ENCODE results near the gene TRIM36. TPM values are rescaled to one million over a fixed set of nuclear protein-coding genes. Genes with fewer than 3 reads are reported as not detected.

The TRIM36 gene
- total RNA-seq, 4 donors from 2014 or later = 0.81 to 9.7 (median 2.7) TPM

GRCh38 chr5:115124741-115125140, 45.0 kb downstream of the TRIM36 start:
- no peak for TF ChIP-seq POLR2A (IDR thresholded peaks at IDR 0.05)
- TF ChIP-seq, protein P1, sequence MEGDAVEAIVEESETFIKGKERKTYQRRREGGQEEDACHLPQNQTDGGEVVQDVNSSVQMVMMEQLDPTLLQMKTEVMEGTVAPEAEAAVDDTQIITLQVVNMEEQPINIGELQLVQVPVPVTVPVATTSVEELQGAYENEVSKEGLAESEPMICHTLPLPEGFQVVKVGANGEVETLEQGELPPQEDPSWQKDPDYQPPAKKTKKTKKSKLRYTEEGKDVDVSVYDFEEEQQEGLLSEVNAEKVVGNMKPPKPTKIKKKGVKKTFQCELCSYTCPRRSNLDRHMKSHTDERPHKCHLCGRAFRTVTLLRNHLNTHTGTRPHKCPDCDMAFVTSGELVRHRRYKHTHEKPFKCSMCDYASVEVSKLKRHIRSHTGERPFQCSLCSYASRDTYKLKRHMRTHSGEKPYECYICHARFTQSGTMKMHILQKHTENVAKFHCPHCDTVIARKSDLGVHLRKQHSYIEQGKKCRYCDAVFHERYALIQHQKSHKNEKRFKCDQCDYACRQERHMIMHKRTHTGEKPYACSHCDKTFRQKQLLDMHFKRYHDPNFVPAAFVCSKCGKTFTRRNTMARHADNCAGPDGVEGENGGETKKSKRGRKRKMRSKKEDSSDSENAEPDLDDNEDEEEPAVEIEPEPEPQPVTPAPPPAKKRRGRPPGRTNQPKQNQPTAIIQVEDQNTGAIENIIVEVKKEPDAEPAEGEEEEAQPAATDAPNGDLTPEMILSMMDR (IDR thresholded peaks at IDR 0.05) = no peak
- no peak for ATAC-seq
- H3K27me3 ChIP-seq = no peaks in the 10 kb centered on the region
- 71% methylated on average over 1 of the region's 1 CpG for WGBS, 2 donors (ENCODE audit: low coverage in 1 of 2)
- H3K27ac ChIP-seq = no peak overlapping the region
- no peaks in the 10 kb centered on the region for H3K36me3 ChIP-seq
- H3K9me3 ChIP-seq = no peaks in the 10 kb centered on the region
- no peaks in the 10 kb centered on the region for H3K4me1 ChIP-seq
- no peak overlapping the region for H3K4me3 ChIP-seq

DNA sequence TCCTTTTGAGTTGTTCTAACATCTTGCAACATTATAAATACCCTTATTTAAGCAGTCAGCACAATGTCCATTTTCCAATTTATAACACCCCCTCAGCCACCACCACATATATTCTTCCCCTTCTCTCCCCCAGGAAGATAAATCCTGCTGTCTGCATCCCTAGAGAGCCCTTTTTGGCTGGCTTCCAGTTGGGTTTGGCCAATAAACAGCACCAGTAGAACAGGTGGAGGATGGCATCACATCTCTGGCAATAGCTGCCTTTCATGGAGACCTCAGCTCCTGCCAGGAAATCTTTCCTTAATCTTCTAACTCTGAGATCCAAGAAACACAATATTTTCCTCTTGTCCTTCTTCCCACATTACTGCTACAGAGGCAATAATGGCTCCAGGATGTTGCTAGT, 53.7 kb downstream of the TRIM36 start:
- Histone ChIP-seq H3K4me3 (no peak overlapping the region), H3K27me3 (no peaks in the 10 kb centered on the region), H3K36me3 (no peaks in the 10 kb centered on the region), H3K9me3 (peaks cover 0 to 12% (median 0%) of the 10 kb centered on the region in 3 donors), H3K4me1 (no peaks in the 10 kb centered on the region), H3K27ac (no peak overlapping the region)
- ATAC-seq = no peak
- TF ChIP-seq, protein P1 (IDR thresholded peaks at IDR 0.05) = no peak
- TF ChIP-seq EP300 (IDR thresholded peaks at IDR 0.05) (no peak), POLR2AphosphoS5 (IDR thresholded peaks at IDR 0.05) (no peak), POLR2A (IDR thresholded peaks at IDR 0.05) (no peak)

- no peak overlapping the region for H3K27ac ChIP-seq
- TF ChIP-seq EP300 (IDR thresholded peaks at IDR 0.05) = no peak
- no peak for TF ChIP-seq POLR2A (IDR thresholded peaks at IDR 0.05)
- TF ChIP-seq, protein P1 (IDR thresholded peaks at IDR 0.05) = no peak
- no peak for TF ChIP-seq POLR2AphosphoS5 (IDR thresholded peaks at IDR 0.05)
- H3K36me3 ChIP-seq = no peaks in the 10 kb centered on the region
- no peak overlapping the region for H3K4me3 ChIP-seq
- H3K4me1 ChIP-seq = no peaks in the 10 kb centered on the region
- peaks cover 6% of the 10 kb centered on the region for H3K27me3 ChIP-seq
- no peaks in the 10 kb centered on the region for H3K9me3 ChIP-seq
- ATAC-seq = no peak
- WGBS, 2 donors (ENCODE audit: low coverage in 1 of 2) = 48 to 50% methylated on average over 5 of the region's 5 CpGs
These were observed 59.9 kb downstream of the TRIM36 start for GRCh38 chr5:115109840-115110239.

- H3K4me1 ChIP-seq = no peaks in the 10 kb centered on the region
- H3K4me3 ChIP-seq = no peak overlapping the region
- WGBS, 2 donors (ENCODE audit: low coverage in 1 of 2) = 70 to 81% methylated on average over 5 of the region's 5 CpGs
- H3K9me3 ChIP-seq = no peaks in the 10 kb centered on the region
- ATAC-seq = no peak
- no peaks in the 10 kb centered on the region for H3K36me3 ChIP-seq
- TF ChIP-seq EP300 (IDR thresholded peaks at IDR 0.05) (no peak), POLR2A (IDR thresholded peaks at IDR 0.05) (no peak)
- H3K27ac ChIP-seq = no peak overlapping the region
- H3K27me3 ChIP-seq = peaks cover 6% of the 10 kb centered on the region
These were observed 60.4 kb downstream of the TRIM36 start for GRCh38 chr5:115109356-115109755.

DNA sequence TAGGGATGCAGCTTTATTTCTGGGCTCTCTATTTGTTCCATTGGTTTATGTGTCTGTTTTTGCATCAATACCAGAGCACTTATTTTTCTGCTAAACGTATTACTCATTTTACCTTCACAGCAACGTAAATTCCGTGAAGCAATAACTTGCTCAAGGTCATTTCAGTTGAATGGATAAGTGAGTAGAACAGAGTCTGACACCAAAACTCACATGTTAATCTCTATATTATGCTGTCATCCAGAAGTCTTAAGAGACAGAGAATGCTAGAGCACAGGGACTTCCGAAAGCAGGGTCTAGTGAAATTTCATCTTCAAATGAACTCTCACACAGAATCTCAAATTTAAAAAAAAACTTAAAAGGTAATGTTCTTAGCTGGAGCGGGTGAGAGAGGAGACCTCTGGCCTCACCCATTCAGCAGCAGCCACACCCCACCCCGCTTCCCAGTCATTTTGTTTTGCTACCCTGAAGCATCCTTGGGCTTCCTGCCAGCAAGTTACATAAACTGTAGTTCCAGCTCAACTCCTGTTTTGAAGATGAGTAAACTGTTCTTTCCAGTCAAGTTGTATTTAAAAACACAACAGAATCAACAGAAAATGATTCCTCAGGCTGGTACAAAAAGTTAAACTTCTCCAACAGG, 69.3 kb downstream of the TRIM36 start:
- Histone ChIP-seq H3K36me3 (no peaks in the 10 kb centered on the region), H3K4me1 (no peaks in the 10 kb centered on the region), H3K4me3 (no peak overlapping the region), H3K27ac (no peak overlapping the region), H3K27me3 (no peaks in the 10 kb centered on the region), H3K9me3 (no peaks in the 10 kb centered on the region)
- TF ChIP-seq EP300 (IDR thresholded peaks at IDR 0.05) (no peak), POLR2AphosphoS5 (IDR thresholded peaks at IDR 0.05) (no peak), POLR2A (IDR thresholded peaks at IDR 0.05) (no peak)
- TF ChIP-seq, protein P1 (IDR thresholded peaks at IDR 0.05) = no peak
- ATAC-seq = no peak
- WGBS, 2 donors (ENCODE audit: low coverage in 1 of 2) = 65 to 77% methylated on average over 5 to 6 of the region's 6 CpGs
